ENCODE results near the gene SMARCD1.

DNA sequence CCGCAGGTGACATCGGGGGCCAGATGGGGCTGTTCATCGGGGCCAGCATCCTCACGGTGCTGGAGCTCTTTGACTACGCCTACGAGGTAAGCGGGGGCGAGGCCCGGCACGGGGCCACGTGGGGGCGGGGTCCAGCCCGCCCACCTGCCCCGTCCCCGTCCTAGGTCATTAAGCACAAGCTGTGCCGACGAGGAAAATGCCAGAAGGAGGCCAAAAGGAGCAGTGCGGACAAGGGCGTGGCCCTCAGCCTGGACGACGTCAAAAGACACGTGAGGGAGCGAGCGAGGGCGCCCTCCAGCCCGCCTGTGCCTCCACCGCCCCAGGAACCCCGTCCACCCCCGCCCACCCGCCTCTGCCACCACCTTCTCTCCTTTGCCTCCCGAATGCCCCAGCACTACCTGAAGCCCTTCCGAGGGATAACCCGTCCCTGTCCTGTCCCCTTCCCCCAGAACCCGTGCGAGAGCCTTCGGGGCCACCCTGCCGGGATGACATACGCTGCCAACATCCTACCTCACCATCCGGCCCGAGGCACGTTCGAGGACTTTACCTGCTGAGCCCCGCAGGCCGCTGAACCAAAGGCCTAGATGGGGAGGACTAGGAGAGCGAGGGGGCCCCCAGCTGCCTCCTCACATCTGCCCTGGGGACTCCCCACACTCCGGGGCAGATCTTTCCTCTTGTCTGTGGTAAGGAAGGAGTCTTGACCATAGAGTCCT, 3.9 kb upstream of the SMARCD1 start:
- TF ChIP-seq POLR2AphosphoS5 (IDR thresholded peaks at IDR 0.05): no peak
- TF ChIP-seq, protein P1, sequence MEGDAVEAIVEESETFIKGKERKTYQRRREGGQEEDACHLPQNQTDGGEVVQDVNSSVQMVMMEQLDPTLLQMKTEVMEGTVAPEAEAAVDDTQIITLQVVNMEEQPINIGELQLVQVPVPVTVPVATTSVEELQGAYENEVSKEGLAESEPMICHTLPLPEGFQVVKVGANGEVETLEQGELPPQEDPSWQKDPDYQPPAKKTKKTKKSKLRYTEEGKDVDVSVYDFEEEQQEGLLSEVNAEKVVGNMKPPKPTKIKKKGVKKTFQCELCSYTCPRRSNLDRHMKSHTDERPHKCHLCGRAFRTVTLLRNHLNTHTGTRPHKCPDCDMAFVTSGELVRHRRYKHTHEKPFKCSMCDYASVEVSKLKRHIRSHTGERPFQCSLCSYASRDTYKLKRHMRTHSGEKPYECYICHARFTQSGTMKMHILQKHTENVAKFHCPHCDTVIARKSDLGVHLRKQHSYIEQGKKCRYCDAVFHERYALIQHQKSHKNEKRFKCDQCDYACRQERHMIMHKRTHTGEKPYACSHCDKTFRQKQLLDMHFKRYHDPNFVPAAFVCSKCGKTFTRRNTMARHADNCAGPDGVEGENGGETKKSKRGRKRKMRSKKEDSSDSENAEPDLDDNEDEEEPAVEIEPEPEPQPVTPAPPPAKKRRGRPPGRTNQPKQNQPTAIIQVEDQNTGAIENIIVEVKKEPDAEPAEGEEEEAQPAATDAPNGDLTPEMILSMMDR (IDR thresholded peaks at IDR 0.05 in 8 of 11, conservative IDR thresholded peaks at IDR 0.05 in 3 of 11): no peak
